Activated CD8-positive, alpha-beta T cell treated with anti-CD3 and anti-CD28 coated beads for 36 hours (primary cell): ENCODE results near the gene MOB3B. TPM values are rescaled to one million over a fixed set of nuclear protein-coding genes. Genes with fewer than 3 reads are reported as not detected.

ENCODE experiments used
- ATAC-seq: fragments of 200-7000 bp; cut with Tn5 transposase; one replicate; pipeline ENCODE4 v1.10.0; 2021; ENCODE audit warnings: mild to moderate bottlenecking, moderate library complexity
- CTCF ChIA-PET: fragments of 350-600 bp; sonication (Branson Sonifier 250); formaldehyde crosslinking; loops from one replicate; lab custom pipeline; 2021; ENCODE audit warnings: antibody characterized with exemption; lab: Charles Lee
- POLR2A ChIA-PET: fragments of 350-600 bp; sonication (Branson Sonifier 250); formaldehyde crosslinking; loops from one replicate; lab custom pipeline; 2021; ENCODE audit warnings: antibody characterized with exemption; lab: Charles Lee
- DNase-seq: peaks from one replicate; pipeline ENCODE4 v3.0.0-alpha.2; 2020
- H3K27ac Mint-ChIP-seq: one replicate; pipeline ENCODE4 v1.8.0; 2021; ENCODE audit warnings: mild to moderate bottlenecking, mixed read lengths
- H3K27me3 Mint-ChIP-seq: one replicate; pipeline ENCODE4 v1.8.0; 2021; ENCODE audit warnings: mixed read lengths
- H3K36me3 Mint-ChIP-seq: one replicate; pipeline ENCODE4 v1.8.0; 2021; ENCODE audit warnings: low read depth, mixed read lengths
- H3K4me1 Mint-ChIP-seq: one replicate; pipeline ENCODE4 v1.8.0; 2021; ENCODE audit warnings: low read depth, mixed read lengths
- H3K4me3 Mint-ChIP-seq: one replicate; pipeline ENCODE4 v1.8.0; 2021; ENCODE audit warnings: mild to moderate bottlenecking, moderate library complexity, mixed read lengths
- H3K9me3 Mint-ChIP-seq: one replicate; pipeline ENCODE4 v1.8.0; 2021; ENCODE audit warnings: mixed read lengths
- intact Hi-C: fragments of 100-400 bp; cut with micrococcal nuclease; formaldehyde crosslinking; loops from one replicate; pipeline ENCODE4 v1.10.0; 2022
- total RNA-seq, 2 experiments: library from RNA; stranded (reverse); gene quantifications; one replicate each; pipeline ENCODE4 v1.2.3, GENCODE V29; 2021
- TF ChIP-seq, protein P1 (sequence below): fragments of 200-600 bp; IDR thresholded peaks from one replicate; pipeline ENCODE4 v1.8.0; 2022; ENCODE audit warnings: antibody characterized with exemption, mild to moderate bottlenecking

Gene MOB3B
- total RNA-seq, 2 experiments from 2014 or later: 0.47 to 0.67 TPM

DNA sequence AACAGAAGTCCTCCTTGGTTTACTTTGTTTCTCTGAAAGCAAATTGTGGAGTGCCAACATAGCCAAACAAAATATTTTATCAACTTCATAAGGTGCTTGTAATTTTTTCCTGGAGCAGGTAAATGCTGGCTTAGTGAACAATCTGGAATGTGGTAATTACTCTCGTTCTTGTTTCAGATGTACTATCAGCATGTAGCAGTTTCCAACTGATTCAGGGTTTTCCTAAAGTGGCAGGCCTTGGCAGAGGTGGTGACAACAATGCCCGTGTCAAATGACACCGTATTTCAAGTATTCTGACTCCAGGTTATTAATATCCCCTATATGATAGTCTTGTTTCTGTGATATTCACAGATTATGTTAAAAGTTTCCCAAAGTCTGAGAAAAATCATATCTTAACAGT, 42.4 kb upstream of the MOB3B start:
- intact Hi-C loops: loop anchor here (10.0 kb wide), 1 partner anchor 57 kb away; no protein-coding TSS in a partner anchor
- H3K27me3 Mint-ChIP-seq: no peaks in the 10 kb centered on the region
- peak overlapping the region; percentile 88 for H3K4me3 Mint-ChIP-seq
- peaks cover 3% of the 10 kb centered on the region for H3K36me3 Mint-ChIP-seq
- DNase-seq (no peak), ATAC-seq (no peak)
- peak overlapping the region; percentile 98 for H3K27ac Mint-ChIP-seq
- ChIA-PET POLR2A (interaction anchor here (1.0 to 1.4 kb wide), 5 partner anchors 9 to 622 kb away, joined by 3 to 4 read pairs (median 3); partner anchors contain the start of gene MOB3B), CTCF (interaction anchor here (1.0 to 1.5 kb wide), 3 partner anchors 9 to 43 kb away, joined by 4 to 5 read pairs (median 5); partner anchors contain the start of gene MOB3B)
- H3K4me1 Mint-ChIP-seq: peaks cover 29% of the 10 kb centered on the region
- TF ChIP-seq, protein P1, sequence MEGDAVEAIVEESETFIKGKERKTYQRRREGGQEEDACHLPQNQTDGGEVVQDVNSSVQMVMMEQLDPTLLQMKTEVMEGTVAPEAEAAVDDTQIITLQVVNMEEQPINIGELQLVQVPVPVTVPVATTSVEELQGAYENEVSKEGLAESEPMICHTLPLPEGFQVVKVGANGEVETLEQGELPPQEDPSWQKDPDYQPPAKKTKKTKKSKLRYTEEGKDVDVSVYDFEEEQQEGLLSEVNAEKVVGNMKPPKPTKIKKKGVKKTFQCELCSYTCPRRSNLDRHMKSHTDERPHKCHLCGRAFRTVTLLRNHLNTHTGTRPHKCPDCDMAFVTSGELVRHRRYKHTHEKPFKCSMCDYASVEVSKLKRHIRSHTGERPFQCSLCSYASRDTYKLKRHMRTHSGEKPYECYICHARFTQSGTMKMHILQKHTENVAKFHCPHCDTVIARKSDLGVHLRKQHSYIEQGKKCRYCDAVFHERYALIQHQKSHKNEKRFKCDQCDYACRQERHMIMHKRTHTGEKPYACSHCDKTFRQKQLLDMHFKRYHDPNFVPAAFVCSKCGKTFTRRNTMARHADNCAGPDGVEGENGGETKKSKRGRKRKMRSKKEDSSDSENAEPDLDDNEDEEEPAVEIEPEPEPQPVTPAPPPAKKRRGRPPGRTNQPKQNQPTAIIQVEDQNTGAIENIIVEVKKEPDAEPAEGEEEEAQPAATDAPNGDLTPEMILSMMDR: no peak
- no peaks in the 10 kb centered on the region for H3K9me3 Mint-ChIP-seq

DNA sequence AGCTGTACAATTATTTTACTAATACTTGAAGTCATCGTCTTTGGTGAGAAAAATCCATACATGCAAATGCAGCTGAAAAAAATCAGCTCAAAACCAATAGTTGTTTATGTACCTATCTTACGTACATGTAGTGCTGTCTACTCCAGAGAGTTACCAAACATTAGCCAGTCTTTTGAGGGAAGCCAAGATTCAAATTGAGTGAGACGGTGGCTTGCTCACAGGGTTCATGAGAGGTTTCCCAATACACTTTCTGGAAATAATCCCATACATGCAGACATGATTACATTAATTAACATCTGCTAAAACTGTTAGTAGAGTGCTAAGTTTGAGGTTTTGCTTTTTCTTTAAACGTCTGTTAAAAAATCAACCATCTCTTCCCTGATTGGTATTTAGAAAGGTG, 41.4 kb upstream of the MOB3B start:
- ATAC-seq (no peak), DNase-seq (no peak)
- H3K27me3 Mint-ChIP-seq: no peaks in the 10 kb centered on the region
- H3K9me3 Mint-ChIP-seq: no peaks in the 10 kb centered on the region
- peaks cover 34% of the 10 kb centered on the region for H3K4me1 Mint-ChIP-seq
- H3K27ac Mint-ChIP-seq: no peak overlapping the region
- ChIA-PET POLR2A (interaction anchor here (1.1 kb wide), 1 partner anchor 8 kb away, joined by 3 read pairs; no protein-coding TSS in a partner anchor), CTCF (interaction anchor here (1.0 to 1.5 kb wide), 3 partner anchors 9 to 42 kb away, joined by 3 to 5 read pairs (median 4); partner anchors contain the start of gene MOB3B)
- peaks cover 8% of the 10 kb centered on the region for H3K36me3 Mint-ChIP-seq
- intact Hi-C loops: loop anchor here (10.0 kb wide), 1 partner anchor 56 kb away; no protein-coding TSS in a partner anchor
- no peak overlapping the region for H3K4me3 Mint-ChIP-seq
- TF ChIP-seq, protein P1: no peak

DNA sequence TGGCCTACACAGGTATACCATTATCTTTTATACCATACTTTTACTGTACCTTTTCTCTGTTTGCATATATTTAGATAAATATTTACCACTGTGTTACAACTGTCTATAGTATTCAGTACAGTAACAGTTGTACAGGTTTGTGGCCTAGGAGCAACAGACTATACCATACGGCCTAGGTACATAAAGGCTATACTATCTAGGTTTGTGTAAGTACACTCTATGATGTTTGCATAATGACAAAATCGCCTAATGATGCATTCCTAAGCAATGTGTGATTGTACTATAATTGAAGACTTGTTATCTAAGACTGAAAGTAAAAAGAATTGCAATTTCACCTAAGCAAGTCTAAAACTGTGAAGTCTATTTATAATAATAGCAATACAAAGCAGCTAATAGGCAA, 39.8 kb upstream of the MOB3B start:
- POLR2A ChIA-PET: no interaction called here
- H3K27ac Mint-ChIP-seq: no peak overlapping the region
- no peak for ATAC-seq
- H3K4me1 Mint-ChIP-seq: peaks cover 42% of the 10 kb centered on the region
- no peak for DNase-seq
- H3K36me3 Mint-ChIP-seq: peaks cover 16% of the 10 kb centered on the region
- intact Hi-C loops: no loop called here
- no peaks in the 10 kb centered on the region for H3K9me3 Mint-ChIP-seq
- no peaks in the 10 kb centered on the region for H3K27me3 Mint-ChIP-seq
- no peak overlapping the region for H3K4me3 Mint-ChIP-seq
- CTCF ChIA-PET: interaction anchor here (0.8 kb wide), 1 partner anchor 10 kb away, joined by 4 read pairs; no protein-coding TSS in a partner anchor
- TF ChIP-seq, protein P1: no peak

DNA sequence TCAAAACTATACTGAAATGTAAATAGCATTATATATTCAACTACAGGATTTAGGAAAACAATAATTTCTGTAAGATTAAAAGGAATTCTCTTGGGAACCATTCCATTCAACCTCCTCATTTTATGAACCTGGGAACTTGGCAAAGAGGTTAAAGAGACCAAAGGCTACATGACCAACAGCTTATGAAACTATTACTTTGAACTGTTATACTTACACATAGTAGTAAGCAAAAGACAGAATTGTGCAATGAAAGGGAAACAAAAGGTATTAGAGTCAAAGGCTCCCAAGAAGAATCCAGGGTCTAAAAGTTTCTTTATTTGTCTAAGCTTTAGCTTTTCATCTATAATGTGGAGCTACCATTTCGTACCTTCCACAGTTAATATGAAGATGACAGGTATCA, 36.5 kb upstream of the MOB3B start:
- POLR2A ChIA-PET: no interaction called here
- CTCF ChIA-PET: interaction anchor here (1.1 kb wide), 1 partner anchor 233 kb away, joined by 4 read pairs; no protein-coding TSS in a partner anchor
- Mint-ChIP-seq H3K4me3 (no peak overlapping the region), H3K9me3 (no peaks in the 10 kb centered on the region), H3K27ac (no peak overlapping the region), H3K27me3 (no peaks in the 10 kb centered on the region), H3K4me1 (peaks cover 30% of the 10 kb centered on the region), H3K36me3 (peaks cover 22% of the 10 kb centered on the region)
- ATAC-seq: no peak
- TF ChIP-seq, protein P1: no peak
- no peak for DNase-seq
- intact Hi-C loops: no loop called here

- ChIA-PET CTCF (interaction anchor here (1.1 kb wide), 1 partner anchor 233 kb away, joined by 4 read pairs; no protein-coding TSS in a partner anchor), POLR2A (no interaction called here)
- Mint-ChIP-seq H3K27ac (no peak overlapping the region), H3K4me3 (no peak overlapping the region), H3K27me3 (no peaks in the 10 kb centered on the region), H3K4me1 (peaks cover 26% of the 10 kb centered on the region), H3K9me3 (no peaks in the 10 kb centered on the region), H3K36me3 (peaks cover 25% of the 10 kb centered on the region)
- no peak for DNase-seq
- intact Hi-C loops: no loop called here
- TF ChIP-seq, protein P1: no peak
- no peak for ATAC-seq
Observed at GRCh38 chr9:27565696-27566095, 36.1 kb upstream of the MOB3B start.
